ENCODE measurements around the gene TMEM238L.

DNA sequence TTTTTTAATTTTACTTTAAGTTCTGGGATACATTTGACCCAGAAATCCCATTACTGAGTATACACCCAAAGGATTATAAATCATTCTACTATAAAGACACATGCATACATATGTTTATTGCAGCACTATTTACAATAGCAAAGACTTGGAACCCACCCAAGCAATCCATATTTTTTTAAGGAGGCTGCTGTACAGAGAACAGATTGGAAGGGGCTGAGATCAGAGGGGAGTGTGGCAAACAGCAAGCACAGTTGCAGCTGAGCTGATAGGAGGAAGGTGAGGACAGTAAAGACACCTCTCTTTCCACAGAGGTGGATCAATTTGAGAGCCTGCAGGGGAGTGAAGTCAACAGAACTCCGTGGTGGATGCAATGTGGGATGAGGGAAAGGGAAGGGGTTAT, 10.2 kb upstream of the TMEM238L start:
- no peak for TF ChIP-seq CTCF (IDR thresholded peaks at IDR 0.05)
- TF ChIP-seq POLR2AphosphoS5 (IDR thresholded peaks at IDR 0.05), result no peak
- no peak for TF ChIP-seq EP300 (IDR thresholded peaks at IDR 0.05)
- no peak for TF ChIP-seq POLR2A (IDR thresholded peaks at IDR 0.05)

Data from gastroesophageal sphincter (tissue), 3 donors.